Lung (tissue), 12 donors: ENCODE data around the gene RPGR. TPM values are rescaled to one million over a fixed set of nuclear protein-coding genes. Genes with fewer than 3 reads are reported as not detected.
A peak's percentile ranks its signal among the peaks of the same experiment; 100 is the strongest.

ENCODE experiments used
- ATAC-seq: fragments of 200-7000 bp; cut with Tn5 transposase; one replicate; pipeline ENCODE4 v1.9.1; 2020; ENCODE audit warnings: moderate number of reproducible peaks; ENCODE audit not compliant: insufficient read depth, low FRiP score
- DNase-seq, 3 donors: peaks; one replicate each; pipeline ENCODE4 v3.0.0-alpha.2; 2013 to 2017
- H3K27ac ChIP-seq, 2 donors: one replicate each; pipeline ENCODE4 v1.5.1; 2013; ENCODE audit warnings: mild to moderate bottlenecking in 2 of 2, moderate library complexity in 2 of 2, control low read depth in 1 of 2, inconsistent platforms in 1 of 2, low read depth in 1 of 2, low read length in 1 of 2
- H3K27me3 ChIP-seq, 3 donors: one replicate each; pipeline ENCODE4 v1.5.1; 2013; ENCODE audit warnings: low read length in 2 of 3; ENCODE audit not compliant: control insufficient read depth in 3 of 3, insufficient read depth in 3 of 3
- H3K36me3 ChIP-seq, 4 donors: one replicate each; pipeline ENCODE4 v1.5.1; 2013; ENCODE audit warnings: low read length in 4 of 4, mild to moderate bottlenecking in 1 of 4, moderate library complexity in 1 of 4; ENCODE audit not compliant: control insufficient read depth in 4 of 4, insufficient read depth in 4 of 4
- H3K4me1 ChIP-seq, 5 donors: one replicate each; pipeline ENCODE4 v1.5.1; 2013; ENCODE audit warnings: low read length in 5 of 5, mild to moderate bottlenecking in 2 of 5, moderate library complexity in 1 of 5; ENCODE audit not compliant: control insufficient read depth in 5 of 5, insufficient read depth in 5 of 5
- H3K4me3 ChIP-seq: one replicate; pipeline ENCODE4 v1.5.1; 2013; ENCODE audit warnings: mild to moderate bottlenecking, control low read depth, moderate library complexity
- H3K9ac ChIP-seq, 2 donors: one replicate each; pipeline ENCODE4 v1.5.1; 2013; ENCODE audit warnings: low read length in 2 of 2, control low read depth in 1 of 2; ENCODE audit not compliant: insufficient read depth in 1 of 2
- H3K9me3 ChIP-seq, 4 donors: one replicate each; pipeline ENCODE4 v1.5.1; 2013; ENCODE audit warnings: low read length in 3 of 4, mild to moderate bottlenecking in 1 of 4, moderate library complexity in 1 of 4; ENCODE audit not compliant: control insufficient read depth in 4 of 4, insufficient read depth in 3 of 4
- CTCF ChIP-seq: IDR thresholded peaks from 2 replicates; pipeline ENCODE4 v1.5.1; 2012; ENCODE audit warnings: mild to moderate bottlenecking; ENCODE audit errors: control extremely low read depth, extremely low read depth
- WGBS, 2 donors: extraction: QIAGEN DNeasy Blood & Tissue Kit; methylation state at CpG; one replicate each; pipeline ENCODE4 v1.1.7; 2013; 5-methylcytosine and 5-hydroxymethylcytosine counted together
- polyA plus RNA-seq, 2 donors: library from polyadenylated mRNA; stranded (reverse); fragments of 200-250 nt; gene quantifications; one replicate each; pipeline ENCODE4 v1.2.1, GENCODE V29; 2013
- total RNA-seq, 2 donors: library from RNA; depleted of rRNA in 1 of 2; stranded (reverse); fragments of >200 nt in 1 of 2; gene quantifications; one replicate each; pipeline ENCODE4 v1.2.1, GENCODE V29; 2014 to 2021
- donor health status: control.
- donor health status: control.
- donor health status: Bipolar disorder and iron deficiency.
- donor health status: healthy.
- donor health status: DM: yes; HTN: yes; CAD: no.

RPGR gene
- total and polyA plus RNA-seq, 4 donors = 17.6 to 60.2 (median 27.6) TPM

- no peak overlapping the region for H3K9ac ChIP-seq
- no peaks in the 10 kb centered on the region for H3K9me3 ChIP-seq
- H3K27ac ChIP-seq = no peak overlapping the region
- no peak for TF ChIP-seq CTCF
- H3K4me3 ChIP-seq = no peak overlapping the region
- ATAC-seq (no peak), DNase-seq (peak in 1 of 3 donors; percentile 22)
- WGBS, 2 donors = 13 to 25% methylated on average over 2 of the region's 2 CpGs
- peaks cover 0 to 7% (median 0%) of the 10 kb centered on the region in 4 donors for H3K36me3 ChIP-seq
- peaks cover 0 to 21% (median 16%) of the 10 kb centered on the region in 3 donors for H3K27me3 ChIP-seq
- H3K4me1 ChIP-seq = peaks cover 0 to 3% (median 0%) of the 10 kb centered on the region in 5 donors
Observed at GRCh38 chrX:38277136-38277535, 50.2 kb downstream of the RPGR start.

- H3K27ac ChIP-seq = no peak overlapping the region
- no peaks in the 10 kb centered on the region for H3K9me3 ChIP-seq
- ATAC-seq (no peak), DNase-seq (no peak)
- H3K27me3 ChIP-seq = peaks cover 0 to 18% (median 17%) of the 10 kb centered on the region in 3 donors
- H3K4me1 ChIP-seq = peaks cover 0 to 3% (median 0%) of the 10 kb centered on the region in 5 donors
- 65 to 92% methylated on average over 2 of the region's 2 CpGs for WGBS, 2 donors
- peaks cover 0 to 7% (median 0%) of the 10 kb centered on the region in 4 donors for H3K36me3 ChIP-seq
- H3K9ac ChIP-seq = no peak overlapping the region
- no peak overlapping the region for H3K4me3 ChIP-seq
- no peak for TF ChIP-seq CTCF
Observed at GRCh38 chrX:38276089-38276488, 51.2 kb downstream of the RPGR start.

GRCh38 chrX:38275615-38276014 is 51.7 kb downstream of the RPGR start:
- Histone ChIP-seq H3K27me3 (peaks cover 0 to 20% (median 20%) of the 10 kb centered on the region in 3 donors), H3K27ac (no peak overlapping the region), H3K9ac (no peak overlapping the region), H3K4me3 (no peak overlapping the region), H3K4me1 (peaks cover 0 to 3% (median 0%) of the 10 kb centered on the region in 5 donors), H3K36me3 (peaks cover 0 to 7% (median 0%) of the 10 kb centered on the region in 4 donors), H3K9me3 (no peaks in the 10 kb centered on the region)
- no peak for TF ChIP-seq CTCF
- DNase-seq (no peak), ATAC-seq (no peak)
- 48 to 67% methylated on average over 2 of the region's 2 CpGs for WGBS, 2 donors

GRCh38 chrX:38273453-38273852 is 53.9 kb downstream of the RPGR start:
- Histone ChIP-seq H3K9me3 (no peaks in the 10 kb centered on the region), H3K36me3 (peaks cover 0 to 7% (median 0%) of the 10 kb centered on the region in 4 donors), H3K27ac (no peak overlapping the region), H3K4me3 (no peak overlapping the region), H3K27me3 (peaks cover 0 to 16% (median 13%) of the 10 kb centered on the region in 3 donors), H3K9ac (no peak overlapping the region), H3K4me1 (no peaks in the 10 kb centered on the region)
- ATAC-seq (no peak), DNase-seq (no peak)
- no peak for TF ChIP-seq CTCF
- WGBS, 2 donors = 85 to 92% methylated on average over 1 of the region's 1 CpG
